Measurements from ENCODE around the gene RGS6.

DNA sequence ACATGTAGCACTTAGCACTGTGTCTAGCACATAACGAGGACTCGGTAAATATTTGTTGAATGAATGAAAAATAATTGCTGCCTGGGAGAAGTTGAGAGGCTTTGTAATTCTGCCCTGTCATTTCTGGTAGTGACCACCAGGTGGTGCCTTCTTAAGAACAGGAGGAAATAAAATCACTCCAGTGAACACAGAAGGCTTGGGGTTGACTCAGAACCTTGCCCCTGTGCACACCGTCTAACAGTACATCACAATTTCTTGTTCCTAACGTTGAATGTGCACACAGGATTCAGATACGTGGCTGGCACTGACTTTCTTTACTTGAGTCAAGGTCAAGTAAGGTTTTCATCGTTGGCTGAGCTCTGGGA lies 91.8 kb downstream of the RGS6 start:
- no peak for TF ChIP-seq YY1 (IDR thresholded peaks at IDR 0.05; ENCODE audit: insufficient read depth, insufficient read length)
- TF ChIP-seq SUZ12 (IDR thresholded peaks at IDR 0.05; ENCODE audit: extremely low read depth, insufficient read depth, insufficient read length): no peak
- no peak for TF ChIP-seq ZNF274 (IDR thresholded peaks at IDR 0.05; ENCODE audit: low read depth, low read length)
